GM23248 (cell line): ENCODE data around the gene SERPINA5.

Source experiments
- EZH2 ChIP-seq: fragments of 200-600 bp; sonication (generic); IDR thresholded peaks from 2 replicates; pipeline ENCODE4 v1.6.1; 2018; ENCODE audit warnings: antibody characterized with exemption, mild to moderate bottlenecking; ENCODE audit not compliant: insufficient read depth, poor library complexity, severe bottlenecking
- EZH2phosphoT487 ChIP-seq: fragments of 200-600 bp; sonication (generic); IDR thresholded peaks from 2 replicates; pipeline ENCODE4 v1.6.1; 2018; ENCODE audit warnings: antibody characterized with exemption, moderate library complexity, mild to moderate bottlenecking, low read depth; ENCODE audit not compliant: insufficient read depth

- TF ChIP-seq EZH2 (no peak), EZH2phosphoT487 (no peak)
Measured at GRCh38 chr14:94640721-94641631, 59.8 kb downstream of the SERPINA5 start.
